NB4 (cell line): ENCODE measurements around the gene ZNF366.

ENCODE experiments used
- DNase-seq: peaks from one replicate; pipeline ENCODE4 v3.0.0; 2010; ENCODE audit warnings: low read depth
- H3K4me3 ChIP-seq: one replicate; pipeline ENCODE4 v1.5.1; 2011; ENCODE audit warnings: mild to moderate bottlenecking, low read depth, low read length, moderate library complexity
- MAX ChIP-seq: IDR thresholded peaks from 2 replicates; pipeline ENCODE4 v1.6.1; 2011; ENCODE audit warnings: low read depth, low read length
- MYC ChIP-seq: IDR thresholded peaks from 2 replicates; pipeline ENCODE4 v1.6.1; 2011; ENCODE audit warnings: low read depth, low read length
- POLR2A ChIP-seq: IDR thresholded peaks from 2 replicates; pipeline ENCODE4 v1.6.1; 2011; ENCODE audit warnings: mild to moderate bottlenecking; ENCODE audit not compliant: insufficient read length; ENCODE audit errors: extremely low read depth
- TF ChIP-seq, protein P1 (sequence below): IDR thresholded peaks from one replicate; pipeline ENCODE4 v1.5.1; 2012; ENCODE audit warnings: low read depth, low read length

Gene ZNF366

DNA sequence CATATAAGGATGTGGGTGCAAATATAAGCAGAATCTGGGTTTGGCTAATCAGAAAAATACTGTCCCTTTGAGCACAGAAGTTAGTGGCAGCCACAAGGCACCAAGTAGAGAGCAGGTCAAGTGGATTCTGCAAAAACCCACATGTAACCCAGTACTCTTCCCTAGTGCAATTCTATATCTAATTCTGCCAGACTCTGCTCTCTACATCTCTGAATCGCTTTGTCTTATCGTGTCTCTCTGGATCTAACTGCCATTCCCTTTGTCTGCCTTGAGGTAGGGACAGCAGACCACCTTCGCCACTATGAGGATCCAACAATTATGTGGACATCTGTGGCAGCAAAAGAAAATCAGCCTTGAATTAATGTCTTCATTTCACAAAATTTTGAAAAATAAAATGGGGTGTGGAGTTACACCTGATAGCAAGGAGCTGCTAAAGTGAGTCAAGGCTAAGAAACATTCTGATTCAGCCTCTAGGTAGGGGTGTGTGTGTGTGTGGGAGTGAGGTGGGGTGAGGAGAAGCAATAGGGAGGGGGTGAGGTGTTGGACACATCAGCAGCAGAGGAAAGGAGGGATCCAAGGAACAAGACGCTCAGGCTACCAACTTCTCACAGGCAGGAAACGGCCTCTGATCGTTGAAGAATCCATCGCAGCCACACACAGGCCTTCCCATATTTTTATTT is 33.7 kb upstream of the ZNF366 start:
- no peak overlapping the region for H3K4me3 ChIP-seq

DNA sequence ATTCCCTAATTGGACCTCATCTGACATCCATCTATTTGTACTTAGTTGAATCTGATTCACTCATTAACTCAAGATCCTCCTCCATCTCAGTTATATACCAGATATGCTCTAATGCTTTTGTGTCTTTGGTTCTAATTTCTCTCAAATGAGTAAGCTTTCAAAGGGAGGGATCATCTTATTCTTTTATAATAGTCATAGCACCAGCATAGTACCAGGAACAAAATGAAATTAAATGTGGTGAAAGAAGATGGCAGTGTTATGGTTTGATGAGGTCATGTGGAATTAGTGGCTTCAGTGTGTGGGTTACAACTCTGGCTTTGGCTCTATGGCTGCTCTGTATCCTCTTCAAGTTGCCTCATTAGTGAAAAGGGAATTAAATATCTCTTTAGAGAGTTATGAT is 32.5 kb upstream of the ZNF366 start:
- TF ChIP-seq MAX, result no peak
- TF ChIP-seq, protein P1, sequence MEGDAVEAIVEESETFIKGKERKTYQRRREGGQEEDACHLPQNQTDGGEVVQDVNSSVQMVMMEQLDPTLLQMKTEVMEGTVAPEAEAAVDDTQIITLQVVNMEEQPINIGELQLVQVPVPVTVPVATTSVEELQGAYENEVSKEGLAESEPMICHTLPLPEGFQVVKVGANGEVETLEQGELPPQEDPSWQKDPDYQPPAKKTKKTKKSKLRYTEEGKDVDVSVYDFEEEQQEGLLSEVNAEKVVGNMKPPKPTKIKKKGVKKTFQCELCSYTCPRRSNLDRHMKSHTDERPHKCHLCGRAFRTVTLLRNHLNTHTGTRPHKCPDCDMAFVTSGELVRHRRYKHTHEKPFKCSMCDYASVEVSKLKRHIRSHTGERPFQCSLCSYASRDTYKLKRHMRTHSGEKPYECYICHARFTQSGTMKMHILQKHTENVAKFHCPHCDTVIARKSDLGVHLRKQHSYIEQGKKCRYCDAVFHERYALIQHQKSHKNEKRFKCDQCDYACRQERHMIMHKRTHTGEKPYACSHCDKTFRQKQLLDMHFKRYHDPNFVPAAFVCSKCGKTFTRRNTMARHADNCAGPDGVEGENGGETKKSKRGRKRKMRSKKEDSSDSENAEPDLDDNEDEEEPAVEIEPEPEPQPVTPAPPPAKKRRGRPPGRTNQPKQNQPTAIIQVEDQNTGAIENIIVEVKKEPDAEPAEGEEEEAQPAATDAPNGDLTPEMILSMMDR, result no peak
- no peak for TF ChIP-seq POLR2A
- no peak for TF ChIP-seq MYC
- H3K4me3 ChIP-seq, result no peak overlapping the region
- no peak for DNase-seq

More for the DNA sequence above, 33.7 kb upstream of the ZNF366 start:
- no peak for DNase-seq
- TF ChIP-seq, protein P1, result no peak
- no peak for TF ChIP-seq POLR2A
- TF ChIP-seq MAX, result no peak
- TF ChIP-seq MYC, result no peak

DNA sequence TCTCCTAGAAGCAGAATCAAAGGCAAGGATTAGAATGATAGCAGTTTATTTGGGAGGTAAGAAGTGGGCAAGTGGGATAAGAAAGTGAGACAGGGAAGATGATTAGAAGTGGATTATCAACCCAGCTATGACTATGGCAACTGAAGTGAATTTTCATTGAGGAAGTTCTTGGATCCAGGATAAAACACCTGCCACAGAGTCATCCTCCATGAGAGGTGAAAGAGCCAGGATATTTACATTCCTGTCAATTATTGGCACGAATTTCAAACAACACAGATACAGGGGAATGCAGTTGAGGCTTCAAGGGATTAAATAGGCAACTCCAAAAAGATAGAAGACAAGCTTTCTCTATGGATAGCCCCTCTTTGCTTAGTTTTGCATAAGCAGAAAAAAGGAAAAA is 31.8 kb upstream of the ZNF366 start:
- H3K4me3 ChIP-seq, result no peak overlapping the region
- TF ChIP-seq MAX (no peak), POLR2A (no peak), MYC (no peak)
- TF ChIP-seq, protein P1, result no peak
- DNase-seq, result no peak

DNA sequence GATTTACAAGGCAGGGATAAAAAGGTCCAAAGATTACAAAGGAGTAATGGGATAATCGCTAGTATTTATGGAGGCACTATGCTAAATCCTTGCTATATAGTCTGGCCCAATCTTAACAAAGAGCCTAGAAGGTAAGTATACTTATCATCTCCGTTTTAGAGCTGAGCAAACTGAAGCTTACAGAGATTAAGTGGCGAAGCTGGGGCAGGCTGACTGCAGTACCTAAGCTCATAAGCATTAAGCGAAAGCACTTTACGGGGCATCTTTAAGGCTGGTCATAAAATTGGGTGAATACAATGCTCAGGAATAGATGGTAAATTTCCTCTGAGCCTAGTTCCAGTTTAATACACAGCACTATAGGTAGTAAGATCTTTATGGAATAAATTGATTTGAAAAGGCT is 30.0 kb upstream of the ZNF366 start:
- DNase-seq, result no peak

GRCh38 chr5:72531496-72532190 is 24.4 kb upstream of the ZNF366 start:
- no peak overlapping the region for H3K4me3 ChIP-seq
- TF ChIP-seq, protein P1, result no peak
- TF ChIP-seq MAX, result no peak
- TF ChIP-seq MYC, result no peak
- TF ChIP-seq POLR2A, result no peak
- no peak for DNase-seq

More for the DNA sequence above, 30.0 kb upstream of the ZNF366 start:
- H3K4me3 ChIP-seq, result no peak overlapping the region
- TF ChIP-seq POLR2A, result no peak
- TF ChIP-seq MAX, result no peak
- TF ChIP-seq MYC, result no peak
- TF ChIP-seq, protein P1, result no peak
